Sciatic nerve (tissue), 2 donors: ENCODE data around the gene ISL2. TPM values are rescaled to one million over a fixed set of nuclear protein-coding genes. Genes with fewer than 3 reads are reported as not detected.

Source experiments
- ATAC-seq: fragments of 200-7000 bp; cut with Tn5 transposase; one replicate; pipeline ENCODE4 v1.9.1; 2020; ENCODE audit warnings: mild to moderate bottlenecking, moderate library complexity
- DNase-seq: peaks from one replicate; pipeline ENCODE4 v3.0.0-alpha.2; 2020; ENCODE audit warnings: low spot score
- intact Hi-C: fragments of 100-400 bp; cut with DNase I; formaldehyde crosslinking; loops from one replicate; pipeline ENCODE4 v1.14.2; 2022
- total RNA-seq: library from RNA; stranded (reverse); fragmentation: NEBNext Ultra II Directional; extraction: Animal tissue kit (Norgen Biotek cat#: 25700); gene quantifications from one replicate; pipeline ENCODE4 v1.2.1, GENCODE V29; 2021
- donor health status: DM: no; HTN: no; CAD: no.
- donor health status: DM: no; HTN: no; CAD: no.

Gene ISL2
- total RNA-seq, 1 donor from 2014 or later = 0.31 TPM

GRCh38 chr15:76359152-76359551 is 22.6 kb downstream of the ISL2 start:
- ATAC-seq = no peak
- DNase-seq = no peak
- intact Hi-C loops = no loop called here

- intact Hi-C loops = no loop called here
- no peak for DNase-seq
- no peak for ATAC-seq
These were observed 23.8 kb downstream of the ISL2 start for GRCh38 chr15:76360416-76360815.

DNA sequence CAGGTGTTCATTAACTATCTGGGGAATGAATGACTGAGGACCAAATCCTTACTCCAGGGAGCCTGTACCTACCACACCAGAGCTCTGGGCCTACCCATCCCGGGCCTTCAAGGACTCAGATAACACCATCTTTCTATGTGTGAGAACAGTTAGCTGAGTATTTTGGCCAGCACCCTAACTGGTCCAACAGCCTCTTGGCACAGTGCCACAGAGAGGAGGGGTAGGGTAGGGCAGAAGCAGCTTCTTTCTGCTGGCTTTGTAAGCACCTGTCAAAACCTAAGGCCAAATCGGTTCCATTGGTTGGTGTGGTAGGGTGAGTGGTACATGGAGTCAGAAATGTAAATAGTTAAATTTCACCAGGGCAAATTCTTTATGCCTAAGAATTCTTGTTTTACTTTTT is 26.7 kb downstream of the ISL2 start:
- ATAC-seq = no peak
- no peak for DNase-seq
- intact Hi-C loops = no loop called here

- intact Hi-C loops = no loop called here
These were observed 30.1 kb downstream of the ISL2 start for GRCh38 chr15:76366714-76367113.

DNA sequence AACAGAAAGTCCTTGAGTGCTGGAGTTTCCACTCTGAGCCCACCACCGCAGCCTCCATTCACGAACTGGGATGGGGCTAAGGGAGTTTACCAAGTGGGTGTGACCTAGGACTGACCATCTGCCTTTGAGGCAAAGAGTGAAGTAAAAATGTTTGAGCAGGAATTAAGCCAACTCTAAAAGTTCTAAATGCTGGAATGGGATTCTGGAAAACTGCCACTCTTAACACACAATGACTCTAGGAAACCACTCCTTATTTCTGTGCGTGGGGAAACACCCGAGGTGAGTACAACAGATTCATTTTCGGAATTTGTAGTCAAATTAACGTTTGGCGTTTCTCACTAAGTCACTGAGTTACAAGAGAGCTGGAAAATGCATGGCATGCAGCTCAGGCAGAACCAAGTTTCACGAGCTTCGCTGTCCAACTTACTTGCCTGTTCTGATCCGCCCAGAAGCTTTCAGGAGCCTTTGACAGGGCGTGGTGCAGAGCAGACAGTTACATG is 31.6 kb downstream of the ISL2 start:
- intact Hi-C loops = no loop called here
- ATAC-seq (peak; percentile 55), DNase-seq (no peak)

More at GRCh38 chr15:76366714-76367113, 30.1 kb downstream of the ISL2 start:
- DNase-seq (no peak), ATAC-seq (no peak)

GRCh38 chr15:76376029-76376428 is 39.5 kb downstream of the ISL2 start:
- ATAC-seq (no peak), DNase-seq (no peak)
- intact Hi-C loops = no loop called here

DNA sequence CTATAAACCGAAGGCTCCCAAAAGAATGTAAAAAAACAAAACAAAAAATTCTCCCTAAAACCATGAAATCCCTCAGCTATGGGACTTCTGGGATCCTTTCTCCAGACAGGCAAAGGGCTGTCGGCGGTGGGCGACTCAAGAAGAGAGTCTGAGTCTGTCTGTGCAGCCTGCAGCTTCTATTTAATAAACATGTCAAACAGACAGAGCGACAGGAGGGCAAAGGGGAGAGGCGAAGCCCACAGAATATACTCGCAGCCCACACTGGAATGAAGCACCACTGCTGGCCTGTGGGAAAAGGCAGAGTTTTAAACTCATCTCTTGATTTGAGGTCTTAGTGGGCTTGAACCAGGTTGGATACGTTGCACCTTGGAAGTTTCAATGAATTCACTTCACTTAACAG is 40.2 kb downstream of the ISL2 start:
- DNase-seq = no peak
- intact Hi-C loops = no loop called here
- no peak for ATAC-seq

DNA sequence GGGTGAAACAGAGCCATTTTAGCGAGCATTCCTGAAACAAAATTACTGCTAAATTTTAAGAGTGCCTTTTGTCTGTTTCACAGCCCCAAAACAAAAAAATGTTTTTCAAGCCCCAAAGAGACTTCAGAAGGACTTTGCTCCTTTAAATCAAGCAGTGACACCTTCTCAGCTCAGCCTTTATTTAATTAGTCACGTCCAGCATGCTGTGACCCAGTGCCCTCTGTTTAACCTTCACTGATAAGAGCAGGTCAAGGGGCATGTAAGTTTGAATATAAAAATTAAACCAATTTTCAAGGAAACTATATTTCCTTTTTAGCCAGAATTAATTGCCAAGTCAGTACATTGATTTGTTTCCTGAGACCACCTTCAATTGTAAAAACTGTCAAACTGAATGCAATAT is 40.6 kb downstream of the ISL2 start:
- no peak for ATAC-seq
- no peak for DNase-seq
- intact Hi-C loops = no loop called here

GRCh38 chr15:76377751-76378150 is 41.2 kb downstream of the ISL2 start:
- no peak for ATAC-seq
- DNase-seq = no peak
- intact Hi-C loops = no loop called here

DNA sequence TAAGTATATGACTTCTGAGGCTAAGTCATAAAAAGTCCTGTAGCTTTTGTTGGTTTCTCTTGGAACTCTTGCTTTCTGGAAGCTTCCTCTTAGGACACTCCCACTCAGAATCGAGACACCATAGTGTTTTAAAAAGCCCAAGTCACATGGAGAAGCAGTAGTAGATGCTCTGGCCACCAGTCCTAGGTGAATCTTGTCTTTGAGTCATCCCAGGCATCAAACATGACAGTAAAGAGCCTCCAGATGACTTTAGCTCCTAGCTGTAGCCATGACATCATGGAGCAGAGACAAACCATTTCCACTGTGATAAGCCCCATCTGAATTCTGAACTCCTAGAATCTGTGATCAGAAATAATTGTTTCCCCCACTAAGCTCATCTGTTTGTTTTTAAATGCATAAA is 42.1 kb downstream of the ISL2 start:
- intact Hi-C loops = no loop called here
- DNase-seq (no peak), ATAC-seq (no peak)

DNA sequence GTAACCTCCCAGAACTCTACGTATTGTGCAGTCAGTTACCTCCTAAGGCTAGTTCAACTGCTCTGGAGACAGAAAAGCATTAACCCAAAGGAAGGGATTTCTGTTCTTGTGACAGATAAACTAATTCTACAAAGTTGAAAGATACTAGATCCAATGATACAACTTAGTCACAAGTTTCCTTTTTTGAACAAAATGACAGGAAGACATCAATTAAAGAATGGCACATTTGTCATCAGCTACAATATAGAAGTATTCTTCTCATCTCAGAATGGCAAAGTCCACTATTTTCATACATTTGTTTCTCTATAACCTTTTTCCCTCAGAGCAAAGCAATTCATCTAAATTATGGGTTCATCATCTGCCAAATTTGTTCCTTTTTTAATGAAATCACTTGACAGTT is 43.7 kb downstream of the ISL2 start:
- intact Hi-C loops = no loop called here
- DNase-seq = no peak
- ATAC-seq = no peak

DNA sequence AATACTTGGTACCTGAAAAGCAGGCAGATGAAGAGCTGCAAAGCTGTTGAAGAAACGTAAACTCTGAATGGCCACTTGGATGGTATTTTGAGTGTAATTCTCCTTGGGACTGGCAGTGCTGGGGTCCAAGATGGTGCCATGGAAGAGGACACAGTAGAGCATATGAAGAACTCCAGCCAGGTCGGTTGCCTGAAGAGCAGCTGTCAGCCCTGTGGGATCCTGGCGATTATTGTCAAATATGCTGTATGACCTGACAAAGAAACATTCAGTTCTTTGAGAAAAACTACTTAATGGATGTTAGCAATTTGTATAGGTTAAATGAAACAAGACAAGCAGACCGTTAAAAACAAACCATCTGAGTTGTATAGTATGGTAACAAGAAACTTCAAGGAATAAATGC is 44.8 kb downstream of the ISL2 start:
- ATAC-seq (no peak), DNase-seq (no peak)
- intact Hi-C loops = no loop called here

DNA sequence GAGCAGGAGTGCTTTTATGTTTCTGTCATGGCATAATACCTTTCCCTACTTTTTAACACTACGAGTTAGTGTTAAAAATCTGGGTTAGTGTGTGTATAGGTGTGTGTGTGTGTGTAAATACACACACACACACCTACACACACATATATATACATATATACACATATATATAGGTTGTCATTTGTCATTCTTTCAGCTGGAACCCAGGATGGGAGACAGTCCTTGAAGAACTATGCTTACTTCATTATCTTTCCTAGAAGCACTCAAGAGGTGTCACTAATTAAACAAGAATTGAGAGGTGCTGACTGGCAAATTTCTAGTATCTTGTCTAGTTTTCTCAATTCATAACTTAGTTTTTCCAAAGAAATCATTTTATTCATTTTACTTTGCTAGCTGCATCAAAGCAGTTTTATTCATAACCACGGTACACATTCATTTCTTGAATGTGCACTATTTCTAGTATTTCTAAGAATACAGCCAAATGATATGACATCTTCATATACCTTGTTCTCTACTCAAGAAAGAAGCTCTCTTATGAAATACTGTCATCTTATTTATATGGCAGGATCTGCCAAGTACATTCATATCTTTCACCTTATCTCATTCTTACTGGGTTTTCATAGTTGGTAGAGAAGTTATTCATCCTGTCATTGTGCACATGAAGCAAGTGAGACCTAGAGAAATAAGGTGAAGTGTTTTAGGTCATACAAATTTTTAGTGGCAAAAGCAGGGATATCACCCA is 46.6 kb downstream of the ISL2 start:
- intact Hi-C loops = no loop called here
- DNase-seq = no peak
- no peak for ATAC-seq

GRCh38 chr15:76384409-76384808 is 47.8 kb downstream of the ISL2 start:
- intact Hi-C loops = no loop called here
- DNase-seq (no peak), ATAC-seq (no peak)

DNA sequence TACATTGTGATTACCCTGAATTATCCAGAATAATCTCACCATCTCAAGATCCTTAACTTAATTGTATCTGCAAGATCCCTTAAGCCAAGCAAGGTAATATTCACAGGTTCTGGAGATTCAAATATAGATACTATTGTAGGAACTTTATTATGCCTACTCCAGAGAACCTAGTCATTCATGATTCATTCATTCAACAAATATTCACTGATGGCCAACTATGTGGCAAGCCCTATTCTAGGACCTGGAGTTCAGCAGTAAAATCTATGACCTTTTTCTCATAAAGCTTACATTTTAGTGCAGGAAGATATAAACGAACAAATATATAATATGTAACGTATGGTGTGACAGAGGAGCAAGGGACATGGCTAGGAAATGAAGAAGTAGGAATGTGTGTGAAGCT is 49.6 kb downstream of the ISL2 start:
- no peak for DNase-seq
- intact Hi-C loops = no loop called here
- ATAC-seq = no peak

DNA sequence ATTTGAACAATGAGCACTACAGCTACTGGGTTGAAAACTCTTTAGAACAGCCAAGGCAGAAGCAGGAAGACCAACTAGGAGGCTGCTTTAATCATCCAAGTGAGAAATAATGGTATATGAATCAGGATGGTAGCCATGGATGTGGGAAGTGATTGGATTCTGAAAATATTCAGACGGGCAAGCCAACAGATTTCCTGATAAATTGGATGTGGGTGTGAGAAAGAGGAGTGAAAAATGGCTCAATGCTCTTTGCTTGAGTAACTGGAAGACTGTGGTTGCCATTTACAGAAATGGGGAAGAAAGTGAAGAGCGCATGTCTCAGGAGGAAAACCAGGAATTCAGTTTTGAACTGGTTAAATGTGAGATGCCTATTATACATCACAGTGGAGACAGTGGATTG is 50.4 kb downstream of the ISL2 start:
- DNase-seq (no peak), ATAC-seq (no peak)
- intact Hi-C loops = no loop called here

- DNase-seq (no peak), ATAC-seq (no peak)
- intact Hi-C loops = no loop called here
These were observed 54.0 kb downstream of the ISL2 start for GRCh38 chr15:76390571-76390970.

DNA sequence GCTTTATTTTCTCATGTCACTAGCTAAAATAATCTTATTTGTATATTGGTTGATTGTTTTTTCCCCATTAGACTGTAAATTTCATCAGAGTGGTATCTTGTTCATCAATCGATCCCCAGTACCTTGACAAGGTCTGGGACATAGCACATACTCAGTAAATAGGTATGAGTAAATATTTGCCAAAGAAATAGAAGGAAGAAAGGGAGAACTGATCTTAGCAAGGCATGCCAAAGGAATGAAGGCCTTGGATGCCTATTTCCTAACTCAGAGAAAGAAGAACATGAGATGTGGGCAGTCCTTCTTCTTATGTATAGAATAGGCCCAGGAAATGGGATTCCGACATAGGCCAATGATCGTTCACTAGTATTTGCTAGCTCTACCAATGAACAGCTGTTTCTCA is 54.7 kb downstream of the ISL2 start:
- intact Hi-C loops = no loop called here
- no peak for DNase-seq
- ATAC-seq = no peak

GRCh38 chr15:76391847-76392246 is 55.3 kb downstream of the ISL2 start:
- ATAC-seq = no peak
- intact Hi-C loops = no loop called here
- no peak for DNase-seq
